ENCODE measurements around the gene CADM4. TPM values are rescaled to one million over a fixed set of nuclear protein-coding genes. Genes with fewer than 3 reads are reported as not detected.

CADM4 gene
- total RNA-seq, 1 donor from 2014 or later = 7.7 TPM

DNA sequence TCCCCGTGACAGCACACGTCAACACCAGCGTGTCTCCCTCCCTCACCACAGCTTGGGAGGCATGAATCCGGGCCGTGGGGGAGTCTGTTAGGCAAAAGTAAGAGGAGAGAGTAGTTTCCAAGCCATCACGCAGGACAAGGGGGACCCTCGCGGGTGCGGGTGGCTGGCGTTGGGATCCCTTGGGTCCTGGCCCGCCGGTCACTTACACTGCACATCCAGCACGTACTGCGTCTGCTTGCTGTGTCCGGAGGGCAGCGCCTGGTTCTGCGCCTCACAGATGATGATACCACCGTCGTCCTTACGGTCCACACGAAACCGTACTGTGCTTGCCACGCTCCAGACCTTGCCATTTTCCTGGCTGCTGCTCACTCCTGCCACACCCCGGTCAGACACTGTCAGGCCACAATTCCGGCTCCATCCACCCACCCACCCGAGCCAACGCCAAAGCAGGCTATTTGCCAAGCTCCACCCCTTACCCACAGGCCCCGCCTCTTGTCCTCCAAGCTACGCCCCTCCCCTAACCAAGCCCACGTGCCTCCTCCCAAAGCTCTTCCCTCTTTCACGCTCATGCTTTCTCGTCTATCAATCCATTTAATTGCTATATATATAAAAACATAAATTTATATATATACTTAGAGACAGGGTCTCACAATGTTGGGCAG lies 13.6 kb downstream of the CADM4 start:
- Histone ChIP-seq H3K9me3 (ENCODE audit: low read depth) (no peaks in the 10 kb centered on the region), H3K9ac (no peak overlapping the region), H3K4me1 (no peaks in the 10 kb centered on the region), H4K20me1 (ENCODE audit: low read depth) (peaks cover 46% of the 10 kb centered on the region), H3K79me2 (ENCODE audit: low read depth) (peaks cover 6% of the 10 kb centered on the region), H2AFZ (replicated peaks) (no peak overlapping the region), H3K4me3 (no peak overlapping the region), H3F3A (ENCODE audit: low read depth) (peaks cover 21% of the 10 kb centered on the region), H3K27ac (no peak overlapping the region), H3K4me2 (no peak overlapping the region), H3K36me3 (no peaks in the 10 kb centered on the region), H3K27me3 (no peaks in the 10 kb centered on the region)
- Mint-ChIP-seq H3K36me3 (peaks cover 35% of the 10 kb centered on the region), H3K27ac (no peak overlapping the region), H3K27me3 (ENCODE audit: insufficient read depth, low read depth) (no peaks in the 10 kb centered on the region), H3K4me3 (no peak overlapping the region), H3K4me1 (peaks cover 9% of the 10 kb centered on the region), H3K9me3 (no peaks in the 10 kb centered on the region)
- DNase-seq (ENCODE audit: low spot score) = peak; percentile 26
- no peak for TF ChIP-seq EZH2phosphoT487 (IDR thresholded peaks at IDR 0.05)
- TF ChIP-seq CTCF (IDR thresholded peaks at IDR 0.05) = no peak
- TF ChIP-seq EZH2 (IDR thresholded peaks at IDR 0.05) = no peak

GRCh38 chr19:43624933-43625332 lies 14.7 kb downstream of the CADM4 start:
- no peak overlapping the region for H2AFZ ChIP-seq (replicated peaks)
- peaks cover 32% of the 10 kb centered on the region for H3F3A ChIP-seq (ENCODE audit: low read depth)
- no peak overlapping the region for H3K4me2 ChIP-seq
- H3K4me3 ChIP-seq = no peak overlapping the region
- no peaks in the 10 kb centered on the region for H3K9me3 Mint-ChIP-seq
- H3K36me3 Mint-ChIP-seq = peaks cover 32% of the 10 kb centered on the region
- H3K4me1 ChIP-seq = peaks cover 4% of the 10 kb centered on the region
- DNase-seq (ENCODE audit: low spot score) = peak; percentile 86
- no peak overlapping the region for H3K4me3 Mint-ChIP-seq
- no peak overlapping the region for H3K27ac Mint-ChIP-seq
- no peaks in the 10 kb centered on the region for H3K9me3 ChIP-seq (ENCODE audit: low read depth)
- no peak overlapping the region for H3K27ac ChIP-seq
- H3K27me3 ChIP-seq = no peaks in the 10 kb centered on the region
- H3K79me2 ChIP-seq (ENCODE audit: low read depth) = peaks cover 15% of the 10 kb centered on the region
- H3K27me3 Mint-ChIP-seq (ENCODE audit: insufficient read depth, low read depth) = peaks cover under 1% of the 10 kb centered on the region
- peaks cover 18% of the 10 kb centered on the region for H3K4me1 Mint-ChIP-seq
- peaks cover 46% of the 10 kb centered on the region for H4K20me1 ChIP-seq (ENCODE audit: low read depth)
- H3K9ac ChIP-seq = no peak overlapping the region
- no peaks in the 10 kb centered on the region for H3K36me3 ChIP-seq
- TF ChIP-seq CTCF (IDR thresholded peaks at IDR 0.05) (peak; percentile 56), EZH2phosphoT487 (IDR thresholded peaks at IDR 0.05) (no peak)

GRCh38 chr19:43623889-43624670 lies 15.6 kb downstream of the CADM4 start:
- Histone ChIP-seq H3K9me3 (ENCODE audit: low read depth) (no peaks in the 10 kb centered on the region), H3K4me3 (no peak overlapping the region), H2AFZ (replicated peaks) (no peak overlapping the region), H3K27me3 (no peaks in the 10 kb centered on the region), H3K27ac (no peak overlapping the region), H3K4me1 (peaks cover 4% of the 10 kb centered on the region), H3F3A (ENCODE audit: low read depth) (peaks cover 41% of the 10 kb centered on the region), H3K4me2 (no peak overlapping the region), H3K79me2 (ENCODE audit: low read depth) (peaks cover 15% of the 10 kb centered on the region), H3K36me3 (no peaks in the 10 kb centered on the region), H3K9ac (no peak overlapping the region), H4K20me1 (ENCODE audit: low read depth) (peaks cover 40% of the 10 kb centered on the region)
- peak; percentile 26 for DNase-seq (ENCODE audit: low spot score)
- peak overlapping the region; percentile 21 for H3K27ac Mint-ChIP-seq
- peaks cover 23% of the 10 kb centered on the region for H3K4me1 Mint-ChIP-seq
- H3K9me3 Mint-ChIP-seq = no peaks in the 10 kb centered on the region
- H3K4me3 Mint-ChIP-seq = peak overlapping the region; percentile 24
- peaks cover 3% of the 10 kb centered on the region for H3K27me3 Mint-ChIP-seq (ENCODE audit: insufficient read depth, low read depth)
- no peak for TF ChIP-seq EZH2phosphoT487 (IDR thresholded peaks at IDR 0.05)
- TF ChIP-seq EZH2 (IDR thresholded peaks at IDR 0.05) = no peak
- no peak for TF ChIP-seq CTCF (IDR thresholded peaks at IDR 0.05)
- peaks cover 30% of the 10 kb centered on the region for H3K36me3 Mint-ChIP-seq

All from neural progenitor cell (in vitro differentiated cells).